GM23248 (cell line): ENCODE results near the gene SETBP1.

Experiments
- EZH2 ChIP-seq: fragments of 200-600 bp; sonication (generic); IDR thresholded peaks from 2 replicates; pipeline ENCODE4 v1.6.1; 2018; ENCODE audit warnings: antibody characterized with exemption, mild to moderate bottlenecking; ENCODE audit not compliant: insufficient read depth, poor library complexity, severe bottlenecking
- EZH2phosphoT487 ChIP-seq: fragments of 200-600 bp; sonication (generic); IDR thresholded peaks from 2 replicates; pipeline ENCODE4 v1.6.1; 2018; ENCODE audit warnings: antibody characterized with exemption, moderate library complexity, mild to moderate bottlenecking, low read depth; ENCODE audit not compliant: insufficient read depth

DNA sequence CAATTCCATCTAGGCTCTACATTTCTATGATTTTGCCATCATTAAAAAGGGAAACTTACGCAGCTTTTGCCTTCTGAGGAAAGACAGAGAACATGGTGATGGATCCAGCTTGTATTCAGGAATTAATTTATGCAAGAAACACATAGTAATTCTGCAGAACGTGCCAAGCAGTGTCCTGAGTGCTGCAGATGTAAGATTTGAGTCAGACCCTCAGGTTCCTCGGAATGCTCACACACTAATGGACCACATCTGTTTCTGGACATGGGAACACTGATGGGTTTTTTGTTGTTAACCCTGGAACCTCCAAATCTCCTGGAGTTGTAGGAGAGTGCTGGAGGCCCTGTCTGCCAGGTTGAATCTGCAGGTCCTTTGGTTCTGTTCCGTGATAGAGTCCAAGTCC is 132.9 kb downstream of the SETBP1 start:
- TF ChIP-seq EZH2 = no peak
- no peak for TF ChIP-seq EZH2phosphoT487
